K562 (cell line): ENCODE data around the gene AIFM1. TPM values are rescaled to one million over a fixed set of nuclear protein-coding genes. Genes with fewer than 3 reads are reported as not detected.
A peak's percentile ranks its signal among the peaks of the same experiment; 100 is the strongest.

Source experiments
- ATAC-seq: fragments of 200-7000 bp; cut with Tn5 transposase; 3 replicates; pipeline ENCODE4 v1.9.1; 2020; ENCODE audit warnings: moderate library complexity
- BruUV-seq: library from RNA; stranded (reverse); fragments of 400-500 nt; replicated peaks from 2 replicates; lab custom pipeline; 2021; lab: Mats Ljungman, UMichigan
- CTCF ChIA-PET: fragments of 300-600 bp; formaldehyde crosslinking; extraction: SDS; loops from one replicate; lab custom pipeline; 2021; ENCODE audit warnings: low intra/inter-chr PET ratio; lab: Yijun Ruan, JAX
- POLR2A ChIA-PET: fragments of 300-600, 350-650 bp; sonication (Branson Sonifier 250); formaldehyde crosslinking; extraction: SDS; loops from one replicate; lab custom pipeline; 2021; ENCODE audit warnings: antibody characterized with exemption, inconsistent platforms; lab: Yijun Ruan, JAX
- DNase-seq, 4 experiments: peaks; one replicate each; pipeline versions ENCODE4 v3.0.0 to v3.0.0-alpha.2; 2011 to 2018; ENCODE audit warnings: low spot score in 3 of 4, mixed read lengths in 3 of 4; ENCODE audit errors: extremely low read depth in 1 of 4
- FAIRE-seq: peaks from 2 replicates; lab custom pipeline; 2011; peaks lifted over from hg19 to GRCh38; lab: Jason Lieb, UNC
- H2AFZ ChIP-seq: 2 replicates; pipeline ENCODE4 v1.6.0; 2011; ENCODE audit warnings: low read depth, low read length, control low read depth, inconsistent platforms
- H3K27ac ChIP-seq: fragments of 200-600 bp; 3 replicates; pipeline ENCODE4 v1.8.0; 2011; ENCODE audit warnings: low read depth, mild to moderate bottlenecking, control low read depth, inconsistent platforms, low read length, moderate library complexity, mixed read lengths; ENCODE audit errors: extremely low read depth
- H3K27me3 ChIP-seq, 2 experiments: fragments of 300-600 bp in 1 of 2; 2 replicates in 1 of 2; 3 replicates in 1 of 2; pipeline versions ENCODE4 v1.6.0 to v1.8.0; 2011; ENCODE audit warnings: inconsistent platforms in 2 of 2, low read length in 2 of 2, mild to moderate bottlenecking in 1 of 2, mixed read lengths in 1 of 2, moderate library complexity in 1 of 2; ENCODE audit not compliant: control insufficient read depth in 2 of 2, insufficient read depth in 2 of 2
- H3K36me3 ChIP-seq: fragments of 300-600 bp; 3 replicates; pipeline ENCODE4 v1.8.0; 2011; ENCODE audit warnings: mild to moderate bottlenecking, low read length, inconsistent platforms; ENCODE audit not compliant: control insufficient read depth, insufficient read depth
- H3K4me1 ChIP-seq, 2 experiments: fragments of 200-600 bp in 1 of 2; replicated peaks in 1 of 2; 2 replicates in 1 of 2; 3 replicates in 1 of 2; pipeline versions ENCODE4 v1.5.1 to v1.8.0; 2011; ENCODE audit warnings: inconsistent platforms in 2 of 2, low read length in 2 of 2, mild to moderate bottlenecking in 1 of 2, mixed read lengths in 1 of 2, moderate library complexity in 1 of 2; ENCODE audit not compliant: control insufficient read depth in 2 of 2, insufficient read depth in 2 of 2
- H3K4me2 ChIP-seq: 2 replicates; pipeline ENCODE4 v1.6.1; 2011; ENCODE audit warnings: low read length, control low read depth, inconsistent platforms, mixed read lengths; ENCODE audit not compliant: insufficient read depth
- H3K4me3 ChIP-seq: fragments of 200-600 bp; sonication (generic), shearing (Covaris generic); 2 replicates; pipeline ENCODE4 v1.5.1; 2016; ENCODE audit warnings: control low read depth, inconsistent platforms
- H3K79me2 ChIP-seq: fragments of 200-600 bp; 3 replicates; pipeline ENCODE4 v1.8.0; 2011; ENCODE audit warnings: low read length, inconsistent platforms; ENCODE audit not compliant: control insufficient read depth, insufficient read depth
- H3K9ac ChIP-seq, 2 experiments: 2 replicates each; pipeline versions ENCODE4 v1.6.0 to v1.6.1; 2011; ENCODE audit warnings: low read depth in 2 of 2, low read length in 2 of 2, control low read depth in 1 of 2, inconsistent platforms in 1 of 2, mild to moderate bottlenecking in 1 of 2, mixed read lengths in 1 of 2; ENCODE audit not compliant: insufficient read depth in 1 of 2
- H3K9me1 ChIP-seq: one replicate; pipeline ENCODE4 v1.6.0; 2011; ENCODE audit warnings: inconsistent platforms, mild to moderate bottlenecking, low read length, moderate library complexity; ENCODE audit not compliant: control insufficient read depth, insufficient read depth
- H3K9me3 ChIP-seq: replicated peaks from 2 replicates; pipeline ENCODE4 v1.5.1; 2011; ENCODE audit warnings: low read depth, low read length, inconsistent platforms; ENCODE audit not compliant: control insufficient read depth, insufficient read depth
- H4K20me1 ChIP-seq: replicated peaks from 2 replicates; pipeline ENCODE4 v1.6.1; 2011; ENCODE audit warnings: low read length, inconsistent platforms, mixed read lengths; ENCODE audit not compliant: control insufficient read depth, insufficient read depth
- BRD9 ChIP-seq: fragments of 450-650 bp; IDR thresholded peaks from 2 replicates; pipeline ENCODE4 v1.6.1; 2018; ENCODE audit warnings: low read depth; ENCODE audit not compliant: partially characterized antibody
- SETDB1 ChIP-seq: IDR thresholded peaks from one replicate; pipeline ENCODE4 v1.6.1; 2012; ENCODE audit warnings: low read length, control low read depth, inconsistent platforms
- ZNF766 ChIP-seq: fragments of 200-800 bp; sonication (Bioruptor generic); conservative IDR thresholded peaks from 2 replicates; pipeline ENCODE4 v1.6.1; 2016; ENCODE audit warnings: missing genetic modification characterization, missing compliant biosample characterization
- WGBS: fragments of 100-300 bp; shearing (Covaris generic); methylation state at CpG from one replicate; pipeline ENCODE4 v1.1.6; 2016; ENCODE audit warnings: low coverage, mixed read lengths; ENCODE audit not compliant: insufficient coverage; ENCODE audit errors: missing lambda C conversion rate; 5-methylcytosine and 5-hydroxymethylcytosine counted together
- in situ Hi-C: fragments of 300-500 bp; cut with MboI; formaldehyde crosslinking; loops from 4 replicates; pipeline ENCODE4 v1.15.0; 2018; ENCODE audit warnings: inconsistent platforms, mixed read lengths
- intact Hi-C: fragments of 100-400 bp; cut with micrococcal nuclease; formaldehyde crosslinking; loops from 2 replicates; pipeline ENCODE4 v1.14.2; 2022
- polyA plus RNA-seq, 8 experiments: library from polyadenylated mRNA; depleted of rRNA in 4 of 8; stranded (reverse) in 5 of 8; unstranded in 3 of 8; fragments of >200 nt; fragmentation: Nextera tagmentation in 2 of 8; fragmentation: Illumina TruSeq in 1 of 8; extraction: Ambion mirVana in 2 of 8; extraction: Trizol in 1 of 8; gene quantifications; 2 replicates each; pipeline versions ENCODE4 v1.2.1 to v1.2.3, GENCODE V29; 2011 to 2014; ENCODE audit warnings: inconsistent platforms in 1 of 8, missing spikeins in 1 of 8
- total RNA-seq, 7 experiments: library from RNA; depleted of rRNA in 6 of 7; stranded (reverse); fragments of >200 nt in 6 of 7; fragmentation: Illumina TruSeq in 2 of 7; extraction: Trizol in 2 of 7; gene quantifications; 2 replicates each; pipeline versions ENCODE4 v1.2.1 to v1.2.3, GENCODE V29; 2011 to 2021; ENCODE audit warnings: low replicate concordance in 1 of 7
- TF ChIP-seq, protein P1 (sequence below): fragments of 450-650 bp; IDR thresholded peaks from 2 replicates; pipeline ENCODE4 v1.6.1; 2018; ENCODE audit not compliant: partially characterized antibody
- TF ChIP-seq, protein P2 (sequence below): fragments of 200-800 bp; sonication (Bioruptor generic); IDR thresholded peaks from 2 replicates; pipeline ENCODE4 v1.6.1; 2017; ENCODE audit warnings: missing genetic modification characterization, missing compliant biosample characterization

The AIFM1 gene
- total and polyA plus RNA-seq, 9 of the 15 experiments (the other 6 are each of a cell fraction or from before 2014, with no cell fraction given): 51.0 to 117 (median 91.2) TPM

DNA sequence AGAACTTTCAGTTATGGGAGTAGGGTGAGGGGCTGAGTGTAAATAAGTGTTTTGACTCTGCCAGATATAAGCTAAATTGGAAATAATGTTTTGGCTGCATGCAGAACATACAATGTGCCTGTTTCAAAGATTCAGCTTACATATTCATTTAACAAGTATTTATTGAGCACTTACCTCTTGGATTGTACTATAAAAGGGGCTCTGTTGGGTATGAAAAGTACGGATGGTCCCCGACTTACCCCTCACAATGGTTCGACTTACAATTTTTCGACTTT lies 799 bp upstream of the AIFM1 start:
- TF ChIP-seq BRD9 (peak; percentile 9), SETDB1 (no peak), ZNF766 (CRISPR knock-in tag) (0 out of 2 replicates have a peak, but pooled peaks have one; percentile 3)
- TF ChIP-seq, protein P1, sequence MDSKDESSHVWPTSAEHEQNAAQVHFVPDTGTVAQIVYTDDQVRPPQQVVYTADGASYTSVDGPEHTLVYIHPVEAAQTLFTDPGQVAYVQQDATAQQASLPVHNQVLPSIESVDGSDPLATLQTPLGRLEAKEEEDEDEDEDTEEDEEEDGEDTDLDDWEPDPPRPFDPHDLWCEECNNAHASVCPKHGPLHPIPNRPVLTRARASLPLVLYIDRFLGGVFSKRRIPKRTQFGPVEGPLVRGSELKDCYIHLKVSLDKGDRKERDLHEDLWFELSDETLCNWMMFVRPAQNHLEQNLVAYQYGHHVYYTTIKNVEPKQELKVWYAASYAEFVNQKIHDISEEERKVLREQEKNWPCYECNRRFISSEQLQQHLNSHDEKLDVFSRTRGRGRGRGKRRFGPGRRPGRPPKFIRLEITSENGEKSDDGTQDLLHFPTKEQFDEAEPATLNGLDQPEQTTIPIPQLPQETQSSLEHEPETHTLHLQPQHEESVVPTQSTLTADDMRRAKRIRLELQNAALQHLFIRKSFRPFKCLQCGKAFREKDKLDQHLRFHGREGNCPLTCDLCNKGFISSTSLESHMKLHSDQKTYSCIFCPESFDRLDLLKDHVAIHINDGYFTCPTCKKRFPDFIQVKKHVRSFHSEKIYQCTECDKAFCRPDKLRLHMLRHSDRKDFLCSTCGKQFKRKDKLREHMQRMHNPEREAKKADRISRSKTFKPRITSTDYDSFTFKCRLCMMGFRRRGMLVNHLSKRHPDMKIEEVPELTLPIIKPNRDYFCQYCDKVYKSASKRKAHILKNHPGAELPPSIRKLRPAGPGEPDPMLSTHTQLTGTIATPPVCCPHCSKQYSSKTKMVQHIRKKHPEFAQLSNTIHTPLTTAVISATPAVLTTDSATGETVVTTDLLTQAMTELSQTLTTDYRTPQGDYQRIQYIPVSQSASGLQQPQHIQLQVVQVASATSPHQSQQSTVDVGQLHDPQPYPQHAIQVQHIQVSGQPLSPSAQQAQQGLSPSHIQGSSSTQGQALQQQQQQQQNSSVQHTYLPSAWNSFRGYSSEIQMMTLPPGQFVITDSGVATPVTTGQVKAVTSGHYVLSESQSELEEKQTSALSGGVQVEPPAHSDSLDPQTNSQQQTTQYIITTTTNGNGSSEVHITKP: peak; percentile 47
- TF ChIP-seq, protein P2, sequence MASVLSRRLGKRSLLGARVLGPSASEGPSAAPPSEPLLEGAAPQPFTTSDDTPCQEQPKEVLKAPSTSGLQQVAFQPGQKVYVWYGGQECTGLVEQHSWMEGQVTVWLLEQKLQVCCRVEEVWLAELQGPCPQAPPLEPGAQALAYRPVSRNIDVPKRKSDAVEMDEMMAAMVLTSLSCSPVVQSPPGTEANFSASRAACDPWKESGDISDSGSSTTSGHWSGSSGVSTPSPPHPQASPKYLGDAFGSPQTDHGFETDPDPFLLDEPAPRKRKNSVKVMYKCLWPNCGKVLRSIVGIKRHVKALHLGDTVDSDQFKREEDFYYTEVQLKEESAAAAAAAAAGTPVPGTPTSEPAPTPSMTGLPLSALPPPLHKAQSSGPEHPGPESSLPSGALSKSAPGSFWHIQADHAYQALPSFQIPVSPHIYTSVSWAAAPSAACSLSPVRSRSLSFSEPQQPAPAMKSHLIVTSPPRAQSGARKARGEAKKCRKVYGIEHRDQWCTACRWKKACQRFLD: 0 out of 2 replicates have a peak, but pooled peaks have one; percentile 11
- no TSS peak for BruUV-seq
- no peaks in the 10 kb centered on the region for H3K27me3 ChIP-seq
- in situ Hi-C loops (no loop called here), intact Hi-C loops (loop anchor here (2.0 to 5.0 kb wide), 2 partner anchors 46 to 54 kb away; partner anchors contain the start of gene ELF4)
- H3K4me2 ChIP-seq: peak overlapping the region; percentile 96
- H3K36me3 ChIP-seq: peaks cover 16% of the 10 kb centered on the region; the same call in 2 of the 3 replicates
- FAIRE-seq (no peak), ATAC-seq (no peak; the same call in 2 of the 3 replicates), DNase-seq (no peak)
- peak overlapping the region; percentile 97 for H2AFZ ChIP-seq
- no peaks in the 10 kb centered on the region for H3K9me1 ChIP-seq
- H3K9me3 ChIP-seq: no peaks in the 10 kb centered on the region
- peak overlapping the region; percentile 92 to 99; a peak in 3 of 4 replicates for H3K9ac ChIP-seq
- WGBS: 0% methylated on average over 4 of the region's 4 CpGs
- peaks cover 9 to 23% of the 10 kb centered on the region in 2 experiments; a peak in 3 of 5 replicates for H3K4me1 ChIP-seq
- ChIA-PET POLR2A (interaction anchor here (0.6 to 2.5 kb wide), 4 partner anchors 8 to 14 kb away, joined by 4 to 12 read pairs (median 6); no protein-coding TSS in a partner anchor), CTCF (no interaction called here)
- peak overlapping the region; percentile 68 for H3K4me3 ChIP-seq
- H4K20me1 ChIP-seq: no peaks in the 10 kb centered on the region
- H3K79me2 ChIP-seq: peaks cover 44% of the 10 kb centered on the region
- peak overlapping the region; percentile 98 for H3K27ac ChIP-seq
